ENCODE measurements around the gene ZNF75A. TPM values are rescaled to one million over a fixed set of nuclear protein-coding genes. Genes with fewer than 3 reads are reported as not detected.

ZNF75A gene
- total and polyA plus RNA-seq, 9 of the 15 experiments (the other 6 are each of a cell fraction or from before 2014, with no cell fraction given), result 7.2 to 24.5 (median 17.1) TPM

DNA sequence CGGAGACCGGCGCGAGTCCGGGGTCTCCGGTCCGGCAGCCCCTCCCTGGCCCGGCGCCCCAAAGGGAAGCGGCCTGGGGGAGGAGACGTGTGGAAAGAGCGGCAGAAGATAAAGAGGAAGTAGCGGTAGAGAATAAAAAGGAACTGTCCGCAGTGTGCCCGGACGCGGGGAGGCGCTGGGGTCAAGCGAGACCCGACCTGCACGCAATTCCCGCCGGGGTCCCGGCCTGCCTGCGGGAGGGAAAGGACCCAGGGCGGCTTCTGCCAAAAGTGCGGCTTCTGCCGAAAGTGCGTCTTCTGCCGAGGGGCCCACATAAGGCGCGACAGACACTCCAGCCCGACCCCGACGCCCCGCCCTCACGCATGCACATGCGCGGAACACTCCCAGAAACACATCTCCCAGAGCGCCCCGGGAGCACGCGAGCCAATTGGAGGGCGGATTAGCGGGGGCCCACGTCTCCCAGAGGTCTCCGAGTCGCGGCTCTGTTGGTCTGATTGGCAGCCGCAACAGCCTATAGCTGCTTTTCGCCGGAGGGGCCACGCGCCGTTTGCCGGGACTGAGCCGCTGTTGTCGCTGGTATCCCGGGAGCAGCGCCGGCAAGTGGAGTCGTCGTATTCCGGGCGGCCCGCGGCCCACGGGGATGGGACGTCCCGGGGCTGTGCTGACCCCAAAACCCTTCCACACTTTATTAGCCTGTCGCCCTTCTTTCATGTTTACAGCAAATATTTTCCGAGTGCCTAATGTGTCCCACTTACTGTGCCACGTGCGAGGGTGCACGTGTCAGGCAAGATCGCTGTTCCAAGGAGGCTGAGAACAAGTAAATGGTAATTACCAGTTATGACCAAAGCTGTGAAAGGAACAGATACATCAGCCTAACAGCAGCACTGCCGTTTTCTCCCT is 40.9 kb upstream of the ZNF75A start (continued):
- TF ChIP-seq HCFC1 (IDR thresholded peaks at IDR 0.05; ENCODE audit: low read depth, low read length) (peak; percentile 56), SIRT6 (IDR thresholded peaks at IDR 0.05; ENCODE audit: low read depth, low read length) (peak; percentile 42), NR1H2 (CRISPR knock-in tag; IDR thresholded peaks at IDR 0.05) (peak; percentile 96; the same call in 1 of the 2 replicates), ZNF143 (CRISPR knock-in tag; IDR thresholded peaks at IDR 0.05) (peak; percentile 72), BHLHE40 (IDR thresholded peaks at IDR 0.05; ENCODE audit: low read length) (peak; percentile 78), SP2 (IDR thresholded peaks at IDR 0.05; ENCODE audit: extremely low read depth, low read depth, low read length, poor library complexity, severe bottlenecking) (peak; percentile 57), GATAD2B (IDR thresholded peaks at IDR 0.05; ENCODE audit: borderline replicate concordance) (peak; percentile 13; the same call in 1 of the 2 replicates), CC2D1A (IDR thresholded peaks at IDR 0.05) (peak; percentile 24; the same call in 1 of the 2 replicates), ZNF586 (CRISPR knock-in tag; conservative IDR thresholded peaks at IDR 0.05) (no peak), SUPT5H (IDR thresholded peaks at IDR 0.05) (peak; percentile 82), CCNT2 (IDR thresholded peaks at IDR 0.05; ENCODE audit: borderline replicate concordance, extremely low read depth, insufficient read length, low read depth, low read length) (peak; percentile 66), TCF7 (IDR thresholded peaks at IDR 0.05; ENCODE audit: borderline replicate concordance) (no peak), RNF2 (IDR thresholded peaks at IDR 0.05) (peak; percentile 85), COPS2 (conservative IDR thresholded peaks at IDR 0.05) (no peak), BRCA1 (IDR thresholded peaks at IDR 0.05) (no peak), BRCA1 (CRISPR knock-in tag; IDR thresholded peaks at IDR 0.05) (no peak), TEAD2 (tag; IDR thresholded peaks at IDR 0.05) (no peak), NCOA1 (IDR thresholded peaks at IDR 0.05; ENCODE audit: low read depth) (no peak; the same call in none of the 2 replicates), HIVEP1 (CRISPR knock-in tag; IDR thresholded peaks at IDR 0.05) (no peak), NELFE (IDR thresholded peaks at IDR 0.05; ENCODE audit: insufficient read depth, insufficient read length) (no peak), CBX3 (IDR thresholded peaks at IDR 0.05; ENCODE audit: borderline replicate concordance in 1 of 2, low read length in 2 of 2) (peak in 1 of 2 experiments; percentile 90; a peak in 2 of 3 replicates), SMAD1 (IDR thresholded peaks at IDR 0.05; ENCODE audit: low read depth, low read length, partially characterized antibody) (no peak), JUND (IDR thresholded peaks at IDR 0.05; ENCODE audit: borderline replicate concordance, low read depth, low read length) (no peak), JUND (tag; IDR thresholded peaks at IDR 0.05; ENCODE audit: borderline replicate concordance, low read depth, low read length) (no peak; the same call in 2 of the 3 replicates), KDM2B (CRISPR knock-in tag; IDR thresholded peaks at IDR 0.05) (peak; percentile 73; the same call in 1 of the 2 replicates), POLR2A (conservative IDR thresholded peaks at IDR 0.05) (peak; percentile 84)
- TF ChIP-seq, protein P1, sequence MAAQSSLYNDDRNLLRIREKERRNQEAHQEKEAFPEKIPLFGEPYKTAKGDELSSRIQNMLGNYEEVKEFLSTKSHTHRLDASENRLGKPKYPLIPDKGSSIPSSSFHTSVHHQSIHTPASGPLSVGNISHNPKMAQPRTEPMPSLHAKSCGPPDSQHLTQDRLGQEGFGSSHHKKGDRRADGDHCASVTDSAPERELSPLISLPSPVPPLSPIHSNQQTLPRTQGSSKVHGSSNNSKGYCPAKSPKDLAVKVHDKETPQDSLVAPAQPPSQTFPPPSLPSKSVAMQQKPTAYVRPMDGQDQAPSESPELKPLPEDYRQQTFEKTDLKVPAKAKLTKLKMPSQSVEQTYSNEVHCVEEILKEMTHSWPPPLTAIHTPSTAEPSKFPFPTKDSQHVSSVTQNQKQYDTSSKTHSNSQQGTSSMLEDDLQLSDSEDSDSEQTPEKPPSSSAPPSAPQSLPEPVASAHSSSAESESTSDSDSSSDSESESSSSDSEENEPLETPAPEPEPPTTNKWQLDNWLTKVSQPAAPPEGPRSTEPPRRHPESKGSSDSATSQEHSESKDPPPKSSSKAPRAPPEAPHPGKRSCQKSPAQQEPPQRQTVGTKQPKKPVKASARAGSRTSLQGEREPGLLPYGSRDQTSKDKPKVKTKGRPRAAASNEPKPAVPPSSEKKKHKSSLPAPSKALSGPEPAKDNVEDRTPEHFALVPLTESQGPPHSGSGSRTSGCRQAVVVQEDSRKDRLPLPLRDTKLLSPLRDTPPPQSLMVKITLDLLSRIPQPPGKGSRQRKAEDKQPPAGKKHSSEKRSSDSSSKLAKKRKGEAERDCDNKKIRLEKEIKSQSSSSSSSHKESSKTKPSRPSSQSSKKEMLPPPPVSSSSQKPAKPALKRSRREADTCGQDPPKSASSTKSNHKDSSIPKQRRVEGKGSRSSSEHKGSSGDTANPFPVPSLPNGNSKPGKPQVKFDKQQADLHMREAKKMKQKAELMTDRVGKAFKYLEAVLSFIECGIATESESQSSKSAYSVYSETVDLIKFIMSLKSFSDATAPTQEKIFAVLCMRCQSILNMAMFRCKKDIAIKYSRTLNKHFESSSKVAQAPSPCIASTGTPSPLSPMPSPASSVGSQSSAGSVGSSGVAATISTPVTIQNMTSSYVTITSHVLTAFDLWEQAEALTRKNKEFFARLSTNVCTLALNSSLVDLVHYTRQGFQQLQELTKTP (IDR thresholded peaks at IDR 0.05; ENCODE audit: low read depth in 1 of 2, partially characterized antibody in 2 of 2), result peak in 1 of 2 experiments; percentile 91
